Loucy (cell line): ENCODE measurements around the gene BST2.

Experiments used
- CTCF ChIP-seq: fragments of 200-600 bp; sonication (generic); conservative IDR thresholded peaks from 2 replicates; pipeline ENCODE4 v1.5.1; 2014; ENCODE audit warnings: mild to moderate bottlenecking, antibody characterized with exemption, low read length
- EZH2phosphoT487 ChIP-seq: fragments of 200-600 bp; IDR thresholded peaks from 2 replicates; pipeline ENCODE4 v1.6.1; 2018; ENCODE audit warnings: antibody characterized with exemption, mild to moderate bottlenecking, moderate library complexity, borderline replicate concordance

- TF ChIP-seq CTCF (no peak), EZH2phosphoT487 (no peak)
Measured at GRCh38 chr19:17365361-17365760, 40.1 kb downstream of the BST2 start.
